ENCODE measurements around the gene GLIS1. TPM values are rescaled to one million over a fixed set of nuclear protein-coding genes. Genes with fewer than 3 reads are reported as not detected.

GLIS1 gene
- total RNA-seq, 4 donors from 2014 or later = 0.16 to 0.27 TPM; not detected in 2

- H3K27me3 ChIP-seq = peaks cover 5% of the 10 kb centered on the region
- H3K27ac ChIP-seq = no peak overlapping the region
- ATAC-seq = no peak
- H3K9me3 ChIP-seq = peaks cover 0 to 15% (median 0%) of the 10 kb centered on the region in 3 donors
- H3K36me3 ChIP-seq = no peaks in the 10 kb centered on the region
- TF ChIP-seq EP300 (IDR thresholded peaks at IDR 0.05) (no peak), POLR2AphosphoS5 (IDR thresholded peaks at IDR 0.05) (no peak), CTCF (IDR thresholded peaks at IDR 0.05) (no peak), POLR2A (IDR thresholded peaks at IDR 0.05) (no peak)
- H3K4me1 ChIP-seq = peaks cover 0 to 6% (median 0%) of the 10 kb centered on the region in 3 donors
- no peak overlapping the region for H3K4me3 ChIP-seq
- WGBS, 2 donors (ENCODE audit: low coverage in 1 of 2) = 83 to 85% methylated on average over 1 to 2 of the region's 4 CpGs
Measured at GRCh38 chr1:53621144-53621543, 117.8 kb downstream of the GLIS1 start.

- peaks cover 0 to 6% (median 0%) of the 10 kb centered on the region in 3 donors for H3K4me1 ChIP-seq
Measured at GRCh38 chr1:53620061-53620855, 118.7 kb downstream of the GLIS1 start.

GRCh38 chr1:53619367-53620060, 119.5 kb downstream of the GLIS1 start:
- Histone ChIP-seq H3K4me1 (peaks cover 0 to 6% (median 0%) of the 10 kb centered on the region in 3 donors), H3K4me3 (no peak overlapping the region), H3K9me3 (peaks cover 0 to 10% (median 0%) of the 10 kb centered on the region in 3 donors), H3K27me3 (peaks cover 5% of the 10 kb centered on the region), H3K36me3 (no peaks in the 10 kb centered on the region), H3K27ac (no peak overlapping the region)
- WGBS, 2 donors (ENCODE audit: low coverage in 1 of 2) = 96 to 100% methylated on average over 1 to 5 of the region's 7 CpGs
- TF ChIP-seq EP300 (IDR thresholded peaks at IDR 0.05) (no peak), POLR2AphosphoS5 (IDR thresholded peaks at IDR 0.05) (no peak), POLR2A (IDR thresholded peaks at IDR 0.05) (no peak), CTCF (IDR thresholded peaks at IDR 0.05) (no peak)
- no peak for ATAC-seq

More at GRCh38 chr1:53620061-53620855, 118.7 kb downstream of the GLIS1 start:
- H3K27me3 ChIP-seq = no peaks in the 10 kb centered on the region
- no peak for TF ChIP-seq CTCF (IDR thresholded peaks at IDR 0.05)
- TF ChIP-seq EP300 (IDR thresholded peaks at IDR 0.05) = no peak
- no peak for TF ChIP-seq POLR2A (IDR thresholded peaks at IDR 0.05)
- no peak overlapping the region for H3K27ac ChIP-seq
- H3K9me3 ChIP-seq = peaks cover 0 to 15% (median 0%) of the 10 kb centered on the region in 3 donors
- no peak overlapping the region for H3K4me3 ChIP-seq
- 20 to 85% methylated on average over 3 to 5 of the region's 22 CpGs for WGBS, 2 donors (ENCODE audit: low coverage in 1 of 2)
- no peaks in the 10 kb centered on the region for H3K36me3 ChIP-seq
- no peak for ATAC-seq

GRCh38 chr1:53618500-53619366, 120.2 kb downstream of the GLIS1 start:
- peaks cover 0 to 6% (median 0%) of the 10 kb centered on the region in 3 donors for H3K4me1 ChIP-seq
- TF ChIP-seq CTCF (IDR thresholded peaks at IDR 0.05) (no peak), POLR2AphosphoS5 (IDR thresholded peaks at IDR 0.05) (no peak), EP300 (IDR thresholded peaks at IDR 0.05) (no peak), POLR2A (IDR thresholded peaks at IDR 0.05) (no peak)
- H3K4me3 ChIP-seq = no peak overlapping the region
- no peak for ATAC-seq
- peaks cover 9% of the 10 kb centered on the region for H3K27me3 ChIP-seq
- 75% methylated on average over 2 of the region's 4 CpGs; no CpG with 5 or more reads in 1 of the 2 donors for WGBS, 2 donors (ENCODE audit: low coverage in 1 of 2)
- peaks cover 0 to 2% (median 0%) of the 10 kb centered on the region in 3 donors for H3K9me3 ChIP-seq
- no peaks in the 10 kb centered on the region for H3K36me3 ChIP-seq
- H3K27ac ChIP-seq = no peak overlapping the region
